Gastroesophageal sphincter (tissue), 4 donors: ENCODE results near the gene PCDHA12. TPM values are rescaled to one million over a fixed set of nuclear protein-coding genes. Genes with fewer than 3 reads are reported as not detected.

Source experiments
- ATAC-seq: fragments of 150-250 bp; one replicate; pipeline ENCODE4 v1.9.1; 2016; ENCODE audit warnings: mild to moderate bottlenecking, moderate library complexity
- H3K27ac ChIP-seq, 4 donors: fragments of 200-600 bp; sonication (generic) in 3 of 4; 1 replicate in 3 of 4; 2 replicates in 1 of 4; pipeline ENCODE4 v1.5.1; 2016 to 2019
- H3K27me3 ChIP-seq: fragments of 200-600 bp; sonication (generic); one replicate; pipeline ENCODE4 v1.5.1; 2019
- H3K36me3 ChIP-seq, 2 donors: fragments of 200-600 bp; sonication (generic); one replicate each; pipeline ENCODE4 v1.5.1; 2019; ENCODE audit warnings: control low read depth in 1 of 2
- H3K4me1 ChIP-seq, 3 donors: fragments of 200-600 bp; sonication (generic); 1 replicate in 2 of 3; 2 replicates in 1 of 3; pipeline ENCODE4 v1.5.1; 2016 to 2019; ENCODE audit warnings: control low read depth in 2 of 3
- H3K4me3 ChIP-seq, 2 donors: fragments of 200-600 bp; sonication (generic); one replicate each; pipeline ENCODE4 v1.5.1; 2019; ENCODE audit warnings: mild to moderate bottlenecking in 1 of 2, moderate library complexity in 1 of 2
- H3K9me3 ChIP-seq, 3 donors: fragments of 200-600 bp; sonication (generic); one replicate each; pipeline ENCODE4 v1.5.1; 2017 to 2019; ENCODE audit warnings: control low read depth in 2 of 3
- CTCF ChIP-seq, 4 experiments: fragments of 200-600 bp in 2 of 4; fragments of 450-650 bp in 2 of 4; sonication (generic) in 1 of 4; IDR thresholded peaks; one replicate each; pipeline ENCODE4 v1.5.1; 2017 to 2019; ENCODE audit warnings: antibody characterized with exemption in 4 of 4, mild to moderate bottlenecking in 2 of 4, moderate library complexity in 2 of 4
- EP300 ChIP-seq: sonication (generic); formaldehyde crosslinking; IDR thresholded peaks from one replicate; pipeline ENCODE4 v1.6.1; 2017; ENCODE audit warnings: antibody characterized with exemption, mild to moderate bottlenecking
- POLR2A ChIP-seq, 2 donors: fragments of 450-650 bp; IDR thresholded peaks; one replicate each; pipeline ENCODE4 v1.6.1; 2017; ENCODE audit warnings: antibody characterized with exemption in 2 of 2, mild to moderate bottlenecking in 2 of 2, moderate library complexity in 1 of 2
- POLR2AphosphoS5 ChIP-seq: sonication (generic); formaldehyde crosslinking; IDR thresholded peaks from one replicate; pipeline ENCODE4 v1.6.1; 2017; ENCODE audit warnings: antibody characterized with exemption
- WGBS, 2 donors: methylation state at CpG; one replicate each; pipeline ENCODE4 v1.1.5; 2018; ENCODE audit warnings: low coverage in 1 of 2; 5-methylcytosine and 5-hydroxymethylcytosine counted together
- total RNA-seq, 4 donors: library from RNA; depleted of rRNA; stranded (reverse); fragments of >200 nt; gene quantifications; one replicate each; pipeline ENCODE4 v1.1.0, GENCODE V29; 2016

PCDHA12 gene
- total RNA-seq, 4 donors from 2014 or later: 0.54 to 4.7 (median 1.5) TPM

- Histone ChIP-seq H3K27ac (peak overlapping the region in 1 of 4 donors; percentile 48), H3K36me3 (no peaks in the 10 kb centered on the region), H3K9me3 (peaks cover 0 to 38% (median 0%) of the 10 kb centered on the region in 3 donors), H3K27me3 (peaks cover 44% of the 10 kb centered on the region), H3K4me3 (peak overlapping the region; percentile 17 to 46), H3K4me1 (no peaks in the 10 kb centered on the region)
- ATAC-seq: no peak
- TF ChIP-seq CTCF (IDR thresholded peaks at IDR 0.05) (peak in 2 of 4 experiments; percentile 40 to 43), POLR2A (IDR thresholded peaks at IDR 0.05) (no peak)
- WGBS, 2 donors: 4 to 10% methylated on average over 7 to 10 of the region's 12 CpGs
These were observed 7.4 kb downstream of the PCDHA12 start for GRCh38 chr5:140882591-140882899.

GRCh38 chr5:140883373-140883772 lies 8.3 kb downstream of the PCDHA12 start:
- Histone ChIP-seq H3K4me3 (no peak overlapping the region), H3K36me3 (no peaks in the 10 kb centered on the region), H3K4me1 (no peaks in the 10 kb centered on the region), H3K27me3 (peaks cover 42% of the 10 kb centered on the region), H3K27ac (no peak overlapping the region), H3K9me3 (peaks cover 0 to 33% (median 0%) of the 10 kb centered on the region in 3 donors)
- no peak for TF ChIP-seq CTCF (IDR thresholded peaks at IDR 0.05)
- no peak for TF ChIP-seq POLR2A (IDR thresholded peaks at IDR 0.05)
- TF ChIP-seq POLR2AphosphoS5: no peak
- TF ChIP-seq EP300: no peak
- no peak for ATAC-seq
- 64% methylated on average over 2 of the region's 41 CpGs; no CpG with 5 or more reads in 1 of the 2 donors for WGBS, 2 donors

- no peaks in the 10 kb centered on the region for H3K4me1 ChIP-seq
- H3K9me3 ChIP-seq: peaks cover 0 to 33% (median 0%) of the 10 kb centered on the region in 3 donors
- no peak overlapping the region for H3K27ac ChIP-seq
- H3K27me3 ChIP-seq: peaks cover 42% of the 10 kb centered on the region
- no peaks in the 10 kb centered on the region for H3K36me3 ChIP-seq
- TF ChIP-seq POLR2AphosphoS5 (no peak), CTCF (IDR thresholded peaks at IDR 0.05) (no peak), POLR2A (IDR thresholded peaks at IDR 0.05) (no peak), EP300 (no peak)
- H3K4me3 ChIP-seq: no peak overlapping the region
- ATAC-seq: no peak
- 39 to 53% methylated on average over 7 of the region's 79 CpGs for WGBS, 2 donors
These were observed 9.0 kb downstream of the PCDHA12 start for GRCh38 chr5:140883927-140884697.

GRCh38 chr5:140916325-140916724 lies 41.2 kb downstream of the PCDHA12 start:
- no peaks in the 10 kb centered on the region for H3K4me1 ChIP-seq

More at GRCh38 chr5:140916325-140916724, 41.2 kb downstream of the PCDHA12 start:
- TF ChIP-seq CTCF (IDR thresholded peaks at IDR 0.05): no peak
- TF ChIP-seq POLR2AphosphoS5: no peak
- no peak for TF ChIP-seq POLR2A (IDR thresholded peaks at IDR 0.05)
- TF ChIP-seq EP300: no peak
- WGBS, 2 donors: 80% methylated on average over 1 of the region's 1 CpG
- no peak for ATAC-seq
- no peak overlapping the region for H3K27ac ChIP-seq
- H3K36me3 ChIP-seq: no peaks in the 10 kb centered on the region
- H3K27me3 ChIP-seq: no peaks in the 10 kb centered on the region
- H3K9me3 ChIP-seq: peaks cover 0 to 18% (median 0%) of the 10 kb centered on the region in 3 donors
- H3K4me3 ChIP-seq: no peak overlapping the region
